Left lung (tissue), 10 donors: ENCODE measurements around the gene CD200R1. TPM values are rescaled to one million over a fixed set of nuclear protein-coding genes. Genes with fewer than 3 reads are reported as not detected.

Experiments used
- ATAC-seq: fragments of 200-7000 bp; cut with Tn5 transposase; one replicate; pipeline ENCODE4 v1.9.1; 2020; ENCODE audit warnings: moderate library complexity
- DNase-seq, 4 donors: peaks; one replicate each; pipeline ENCODE4 v3.0.0-alpha.2; 2013 to 2020
- H3K27ac ChIP-seq, 2 donors: fragments of 200-600 bp; sonication (generic) in 1 of 2; one replicate each; pipeline versions ENCODE4 v1.5.0 to v1.8.0; 2020 to 2021
- H3K27me3 ChIP-seq, 2 donors: fragments of 200-600 bp; sonication (generic) in 1 of 2; one replicate each; pipeline versions ENCODE4 v1.5.0 to v1.8.0; 2020 to 2021
- H3K36me3 ChIP-seq, 2 donors: fragments of 200-600 bp; sonication (generic) in 1 of 2; one replicate each; pipeline versions ENCODE4 v1.5.0 to v1.8.0; 2020 to 2021
- H3K4me1 ChIP-seq, 2 donors: fragments of 200-600 bp; one replicate each; pipeline ENCODE4 v1.8.0; 2021
- H3K4me3 ChIP-seq, 2 donors: fragments of 200-600 bp; sonication (generic) in 1 of 2; one replicate each; pipeline versions ENCODE4 v1.5.0 to v1.8.0; 2020 to 2021; ENCODE audit warnings: mild to moderate bottlenecking in 1 of 2
- H3K9me3 ChIP-seq, 2 donors: fragments of 200-600 bp; sonication (generic) in 1 of 2; one replicate each; pipeline versions ENCODE4 v1.5.0 to v1.8.0; 2020 to 2021
- intact Hi-C, 2 donors: fragments of 100-400 bp; cut with DNase I; formaldehyde crosslinking; loops; one replicate each; pipeline versions ENCODE4 v1.11.2 to v1.14.2; 2022
- polyA plus RNA-seq, 6 donors: library from polyadenylated mRNA; unstranded; fragments of 120-200 nt; gene quantifications; one replicate each; pipeline ENCODE4 v1.2.1, GENCODE V29; 2013; ENCODE audit not compliant: insufficient read length in 6 of 6
- total RNA-seq, 2 donors: library from RNA; stranded (reverse); fragmentation: NEBNext Ultra II Directional; extraction: Animal tissue kit (Norgen Biotek cat#: 25700); gene quantifications; one replicate each; pipeline ENCODE4 v1.2.1, GENCODE V29; 2021
- TF ChIP-seq, protein P1 (sequence below), 2 donors: fragments of 200-600 bp; sonication (generic) in 1 of 2; IDR thresholded peaks; one replicate each; pipeline versions ENCODE4 v1.5.0 to v1.8.0; 2021; ENCODE audit warnings: antibody characterized with exemption in 2 of 2
- donor health status: DM: no; HTN: yes; CAD: no.
- donor health status: DM: no; HTN: no; CAD: no.

CD200R1 gene
- total and polyA plus RNA-seq, 8 donors, result 1.2 to 3.5 (median 2.0) TPM

DNA sequence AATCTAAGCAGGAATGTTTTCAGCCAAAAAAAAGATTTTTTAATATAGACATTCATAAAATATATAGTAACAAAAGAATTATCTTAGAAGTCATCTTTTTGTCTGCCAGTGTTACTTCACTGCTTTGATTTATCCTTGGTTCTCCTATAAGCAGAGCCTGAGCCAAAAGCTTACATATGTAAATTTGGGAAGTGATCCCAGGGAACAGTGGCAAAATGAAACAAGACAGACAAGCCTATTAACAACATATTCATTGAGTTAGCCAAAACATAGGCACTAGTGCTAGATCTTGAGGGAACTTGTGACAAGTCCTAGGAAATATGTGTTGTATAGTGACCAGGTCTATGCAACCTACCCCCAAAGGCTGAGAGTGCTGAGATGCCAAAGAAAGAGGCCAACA is 27.1 kb upstream of the CD200R1 start:
- ATAC-seq (no peak), DNase-seq (no peak)
- no peak overlapping the region for H3K27ac ChIP-seq
- H3K9me3 ChIP-seq, result no peaks in the 10 kb centered on the region
- TF ChIP-seq, protein P1, sequence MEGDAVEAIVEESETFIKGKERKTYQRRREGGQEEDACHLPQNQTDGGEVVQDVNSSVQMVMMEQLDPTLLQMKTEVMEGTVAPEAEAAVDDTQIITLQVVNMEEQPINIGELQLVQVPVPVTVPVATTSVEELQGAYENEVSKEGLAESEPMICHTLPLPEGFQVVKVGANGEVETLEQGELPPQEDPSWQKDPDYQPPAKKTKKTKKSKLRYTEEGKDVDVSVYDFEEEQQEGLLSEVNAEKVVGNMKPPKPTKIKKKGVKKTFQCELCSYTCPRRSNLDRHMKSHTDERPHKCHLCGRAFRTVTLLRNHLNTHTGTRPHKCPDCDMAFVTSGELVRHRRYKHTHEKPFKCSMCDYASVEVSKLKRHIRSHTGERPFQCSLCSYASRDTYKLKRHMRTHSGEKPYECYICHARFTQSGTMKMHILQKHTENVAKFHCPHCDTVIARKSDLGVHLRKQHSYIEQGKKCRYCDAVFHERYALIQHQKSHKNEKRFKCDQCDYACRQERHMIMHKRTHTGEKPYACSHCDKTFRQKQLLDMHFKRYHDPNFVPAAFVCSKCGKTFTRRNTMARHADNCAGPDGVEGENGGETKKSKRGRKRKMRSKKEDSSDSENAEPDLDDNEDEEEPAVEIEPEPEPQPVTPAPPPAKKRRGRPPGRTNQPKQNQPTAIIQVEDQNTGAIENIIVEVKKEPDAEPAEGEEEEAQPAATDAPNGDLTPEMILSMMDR (IDR thresholded peaks at IDR 0.05), result no peak
- H3K27me3 ChIP-seq, result no peaks in the 10 kb centered on the region
- intact Hi-C loops, result no loop called here
- H3K4me1 ChIP-seq, result peaks cover 0 to 4% of the 10 kb centered on the region in 2 donors
- peaks cover 0 to 90% of the 10 kb centered on the region in 2 donors for H3K36me3 ChIP-seq
- H3K4me3 ChIP-seq, result no peak overlapping the region

DNA sequence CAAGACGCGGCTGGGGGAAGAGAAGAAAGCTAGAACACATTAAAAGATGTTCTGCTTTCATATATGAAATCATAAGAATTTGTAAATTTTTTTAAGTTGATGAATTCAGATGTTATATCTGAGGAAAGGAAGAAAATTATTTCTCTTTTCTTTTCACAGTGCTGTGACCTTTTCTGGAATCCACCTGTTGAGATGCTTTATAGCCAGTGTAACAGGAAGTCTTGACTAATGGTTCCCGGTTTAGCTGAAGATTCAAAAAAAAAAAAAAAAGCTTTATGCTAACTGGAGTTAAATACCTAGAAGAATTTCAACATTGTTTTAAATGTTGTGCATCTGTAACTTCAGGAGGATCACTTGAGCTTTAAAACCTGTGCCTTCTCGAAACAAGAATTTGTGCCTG is 25.8 kb upstream of the CD200R1 start:
- H3K27ac ChIP-seq, result no peak overlapping the region
- peaks cover 0 to 4% of the 10 kb centered on the region in 2 donors for H3K4me1 ChIP-seq
- H3K36me3 ChIP-seq, result peaks cover 0 to 82% of the 10 kb centered on the region in 2 donors
- H3K4me3 ChIP-seq, result no peak overlapping the region
- H3K9me3 ChIP-seq, result no peaks in the 10 kb centered on the region
- TF ChIP-seq, protein P1 (IDR thresholded peaks at IDR 0.05), result no peak
- no peaks in the 10 kb centered on the region for H3K27me3 ChIP-seq
- DNase-seq (no peak), ATAC-seq (no peak)
- intact Hi-C loops, result no loop called here

DNA sequence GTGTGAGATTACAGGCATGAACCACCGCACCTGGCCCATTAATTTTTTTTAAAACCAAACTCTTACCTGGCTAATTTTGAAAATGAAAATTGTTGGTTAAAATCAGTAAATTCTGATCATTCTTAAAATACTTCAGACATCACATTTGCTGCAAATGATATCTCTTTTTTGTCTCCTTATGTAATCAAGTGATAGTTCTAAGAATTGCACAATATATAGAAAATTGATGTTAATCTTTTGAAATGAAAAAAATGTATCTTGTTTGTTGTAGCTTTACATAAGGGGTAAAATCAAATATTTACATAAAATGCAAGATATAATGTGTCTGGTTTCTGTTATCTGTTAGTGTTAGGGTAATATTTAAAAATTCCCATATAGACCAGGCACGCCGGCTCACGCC is 20.9 kb upstream of the CD200R1 start:
- TF ChIP-seq, protein P1 (IDR thresholded peaks at IDR 0.05), result no peak

DNA sequence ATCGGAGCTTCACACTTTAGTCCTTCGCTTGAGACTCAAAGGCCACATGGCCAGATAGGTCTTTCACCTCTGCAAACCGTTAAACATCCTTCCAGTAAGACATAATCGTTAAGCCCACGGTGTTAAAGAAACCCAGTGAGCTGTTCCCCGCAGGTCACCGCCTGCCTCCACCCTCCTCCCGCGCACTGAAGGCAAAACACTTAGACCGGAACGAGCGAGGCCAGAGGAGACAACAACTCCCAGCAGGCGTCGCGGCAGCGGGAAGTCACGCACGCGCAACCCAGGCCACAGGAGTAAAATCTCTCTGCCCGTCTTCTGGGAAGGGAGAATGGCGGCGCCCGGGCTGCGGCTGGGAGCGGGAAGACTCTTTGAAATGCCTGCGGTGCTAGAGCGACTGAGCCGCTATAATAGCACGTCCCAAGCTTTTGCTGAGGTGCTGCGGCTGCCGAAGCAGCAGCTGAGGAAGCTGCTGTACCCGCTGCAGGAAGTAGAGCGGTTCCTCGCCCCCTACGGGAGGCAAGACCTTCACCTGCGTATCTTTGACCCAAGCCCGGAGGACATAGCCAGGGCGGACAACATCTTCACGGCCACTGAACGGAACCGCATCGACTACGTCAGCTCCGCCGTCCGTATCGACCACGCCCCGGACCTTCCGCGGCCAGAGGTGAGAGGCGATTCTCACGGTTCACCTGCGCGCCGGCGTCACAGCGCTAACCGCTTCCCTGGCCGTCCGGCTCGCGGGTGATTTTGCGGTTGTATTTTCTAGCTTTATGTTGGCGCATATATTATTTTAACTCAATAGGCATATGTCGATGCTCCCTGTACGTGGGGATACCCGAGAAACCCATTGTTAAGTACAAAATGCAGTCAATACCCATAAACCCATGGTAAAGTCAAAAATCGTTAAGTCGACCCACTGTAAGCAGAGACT is 16.0 kb upstream of the CD200R1 start, which contains the start of gene GTPBP8:
TSS of gene GTPBP8 (plus strand) at position 313 of the 931 bp plus-strand sequence. CDS start at position 329, 16 bp downstream.
- Histone ChIP-seq H3K4me3 (peak within 1 kb of the TSS; percentile 54 to 72), H3K27me3 (no peaks in the 10 kb centered on the region), H3K4me1 (peaks cover 8 to 27% of the 10 kb centered on the region in 2 donors), H3K27ac (peak within 1 kb of the TSS; percentile 96 to 97), H3K9me3 (no peaks in the 10 kb centered on the region), H3K36me3 (peaks cover 0 to 5% of the 10 kb centered on the region in 2 donors)
- TF ChIP-seq, protein P1 (IDR thresholded peaks at IDR 0.05), result no peak
- ATAC-seq (peak; percentile 98), DNase-seq (peak; percentile 84 to 98 (median 93))
- intact Hi-C loops, result no loop called here

More for the DNA sequence above, 20.9 kb upstream of the CD200R1 start:
- Histone ChIP-seq H3K27ac (no peak overlapping the region), H3K4me1 (peaks cover 8 to 22% of the 10 kb centered on the region in 2 donors), H3K27me3 (no peaks in the 10 kb centered on the region), H3K4me3 (no peak overlapping the region), H3K9me3 (no peaks in the 10 kb centered on the region), H3K36me3 (peaks cover 0 to 37% of the 10 kb centered on the region in 2 donors)
- DNase-seq (no peak), ATAC-seq (no peak)
- intact Hi-C loops, result no loop called here

DNA sequence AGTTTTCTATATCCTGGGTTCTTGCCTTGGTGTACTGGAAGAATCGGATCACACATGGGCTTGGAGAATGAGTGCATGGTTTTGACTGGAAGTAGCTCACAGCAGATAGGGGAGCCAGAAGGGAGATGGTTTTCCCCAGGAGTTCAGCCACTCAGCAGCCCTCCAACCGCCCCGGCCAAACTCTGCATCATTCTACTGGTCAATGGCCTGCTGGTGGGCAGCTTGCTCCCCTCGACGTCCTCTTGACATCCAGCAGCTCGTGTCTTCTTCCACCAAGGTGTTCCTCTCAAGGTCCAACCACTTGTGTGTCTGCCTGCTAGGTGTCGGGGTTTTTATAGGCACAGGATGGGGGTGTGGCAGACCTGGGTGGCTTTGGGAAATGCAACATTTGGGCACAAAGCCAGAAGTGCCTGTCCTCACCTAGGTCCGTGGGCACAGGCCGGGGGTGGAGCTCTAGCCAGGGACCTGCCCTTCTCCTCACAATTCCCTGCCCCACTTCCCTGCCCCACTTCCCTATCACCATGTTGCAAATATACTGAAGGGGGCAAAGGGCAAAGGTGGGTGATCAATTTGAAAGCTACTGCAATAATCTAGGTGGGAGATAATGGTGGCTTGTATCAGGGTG is 12.9 kb upstream of the CD200R1 start:
- peaks cover 8 to 29% of the 10 kb centered on the region in 2 donors for H3K4me1 ChIP-seq
- no peaks in the 10 kb centered on the region for H3K9me3 ChIP-seq
- no peak for ATAC-seq
- TF ChIP-seq, protein P1 (IDR thresholded peaks at IDR 0.05), result no peak
- no peak overlapping the region for H3K4me3 ChIP-seq
- H3K27me3 ChIP-seq, result no peaks in the 10 kb centered on the region
- intact Hi-C loops, result loop anchor here in 1 of 2 donors (10.0 kb wide), 1 partner anchor 353 kb away; no protein-coding TSS in a partner anchor
- H3K36me3 ChIP-seq, result no peaks in the 10 kb centered on the region
- DNase-seq, result peak in 1 of 4 donors; percentile 50
- no peak overlapping the region for H3K27ac ChIP-seq
